Measurements from ENCODE around the gene STAT6.

GRCh38 chr12:57089271-57090245 lies 21.6 kb downstream of the STAT6 start:
- TF ChIP-seq, protein P1, sequence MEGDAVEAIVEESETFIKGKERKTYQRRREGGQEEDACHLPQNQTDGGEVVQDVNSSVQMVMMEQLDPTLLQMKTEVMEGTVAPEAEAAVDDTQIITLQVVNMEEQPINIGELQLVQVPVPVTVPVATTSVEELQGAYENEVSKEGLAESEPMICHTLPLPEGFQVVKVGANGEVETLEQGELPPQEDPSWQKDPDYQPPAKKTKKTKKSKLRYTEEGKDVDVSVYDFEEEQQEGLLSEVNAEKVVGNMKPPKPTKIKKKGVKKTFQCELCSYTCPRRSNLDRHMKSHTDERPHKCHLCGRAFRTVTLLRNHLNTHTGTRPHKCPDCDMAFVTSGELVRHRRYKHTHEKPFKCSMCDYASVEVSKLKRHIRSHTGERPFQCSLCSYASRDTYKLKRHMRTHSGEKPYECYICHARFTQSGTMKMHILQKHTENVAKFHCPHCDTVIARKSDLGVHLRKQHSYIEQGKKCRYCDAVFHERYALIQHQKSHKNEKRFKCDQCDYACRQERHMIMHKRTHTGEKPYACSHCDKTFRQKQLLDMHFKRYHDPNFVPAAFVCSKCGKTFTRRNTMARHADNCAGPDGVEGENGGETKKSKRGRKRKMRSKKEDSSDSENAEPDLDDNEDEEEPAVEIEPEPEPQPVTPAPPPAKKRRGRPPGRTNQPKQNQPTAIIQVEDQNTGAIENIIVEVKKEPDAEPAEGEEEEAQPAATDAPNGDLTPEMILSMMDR (optimal IDR thresholded peaks at IDR 0.05 in 1 of 3, IDR thresholded peaks at IDR 0.05 in 1 of 3, conservative IDR thresholded peaks at IDR 0.05 in 1 of 3; ENCODE audit: extremely low read depth in 1 of 3, insufficient read depth in 2 of 3, low read length in 3 of 3): no peak
- no peak for TF ChIP-seq EZH2 (IDR thresholded peaks at IDR 0.05; ENCODE audit: low read length)

Data from keratinocyte (primary cell).